ENCODE data around the gene YOD1.
"Not testable (repeated sequence)": the region's sequence is repeated elsewhere in the genome, so short reads cannot be mapped to it uniquely, and the experiment has no call there.

YOD1 gene

GRCh38 chr1:207048041-207048440 is 3.0 kb downstream of the YOD1 start:
- FAIRE-seq: no peak

- FAIRE-seq: no peak
These were observed 3.5 kb downstream of the YOD1 start for GRCh38 chr1:207047505-207047904.

GRCh38 chr1:207045453-207045852 is 5.6 kb downstream of the YOD1 start:
- FAIRE-seq: no peak

- FAIRE-seq: not testable (repeated sequence)
These were observed 9.6 kb downstream of the YOD1 start for GRCh38 chr1:207041397-207041796.

GRCh38 chr1:207040181-207040533 is 10.9 kb downstream of the YOD1 start:
- no peak for FAIRE-seq

- FAIRE-seq: peak; percentile 53
These were observed 11.4 kb downstream of the YOD1 start for GRCh38 chr1:207039380-207040180.

- FAIRE-seq: no peak
These were observed 14.1 kb downstream of the YOD1 start for GRCh38 chr1:207036865-207037264.

- no peak for FAIRE-seq
These were observed 15.0 kb downstream of the YOD1 start for GRCh38 chr1:207035877-207036551.

- no peak for FAIRE-seq
These were observed 16.0 kb downstream of the YOD1 start for GRCh38 chr1:207034998-207035397.

GRCh38 chr1:207034208-207034607 is 16.8 kb downstream of the YOD1 start:
- no peak for FAIRE-seq

GRCh38 chr1:207033302-207033701 is 17.7 kb downstream of the YOD1 start:
- no peak for FAIRE-seq

- FAIRE-seq: no peak
These were observed 18.4 kb downstream of the YOD1 start, which contains the start of gene C1orf116 for GRCh38 chr1:207032528-207033017. C1orf116 (minus strand) TSS chr1:207032756; CDS start chr1:207027598, 5,158 bp downstream.

- FAIRE-seq: no peak
These were observed 19.3 kb downstream of the YOD1 start for GRCh38 chr1:207031632-207032264.

- FAIRE-seq: no peak
These were observed 20.0 kb downstream of the YOD1 start for GRCh38 chr1:207031016-207031415.

- FAIRE-seq: no peak
These were observed 20.4 kb downstream of the YOD1 start for GRCh38 chr1:207030522-207031009.

- no peak for FAIRE-seq
These were observed 21.1 kb downstream of the YOD1 start for GRCh38 chr1:207029701-207030521.

GRCh38 chr1:207028884-207029650 is 21.9 kb downstream of the YOD1 start:
- no peak for FAIRE-seq

- no peak for FAIRE-seq
These were observed 23.1 kb downstream of the YOD1 start for GRCh38 chr1:207027921-207028320.

- FAIRE-seq: no peak
These were observed 23.7 kb downstream of the YOD1 start for GRCh38 chr1:207027206-207027777.

- no peak for FAIRE-seq
These were observed 24.9 kb downstream of the YOD1 start for GRCh38 chr1:207026104-207026534.

GRCh38 chr1:207025146-207025880 is 25.7 kb downstream of the YOD1 start:
- no peak for FAIRE-seq
